ENCODE data around the gene ADAM12.
"Not testable (repeated sequence)": the region's sequence is repeated elsewhere in the genome, so short reads cannot be mapped to it uniquely, and the experiment has no call there.

ADAM12 gene

DNA sequence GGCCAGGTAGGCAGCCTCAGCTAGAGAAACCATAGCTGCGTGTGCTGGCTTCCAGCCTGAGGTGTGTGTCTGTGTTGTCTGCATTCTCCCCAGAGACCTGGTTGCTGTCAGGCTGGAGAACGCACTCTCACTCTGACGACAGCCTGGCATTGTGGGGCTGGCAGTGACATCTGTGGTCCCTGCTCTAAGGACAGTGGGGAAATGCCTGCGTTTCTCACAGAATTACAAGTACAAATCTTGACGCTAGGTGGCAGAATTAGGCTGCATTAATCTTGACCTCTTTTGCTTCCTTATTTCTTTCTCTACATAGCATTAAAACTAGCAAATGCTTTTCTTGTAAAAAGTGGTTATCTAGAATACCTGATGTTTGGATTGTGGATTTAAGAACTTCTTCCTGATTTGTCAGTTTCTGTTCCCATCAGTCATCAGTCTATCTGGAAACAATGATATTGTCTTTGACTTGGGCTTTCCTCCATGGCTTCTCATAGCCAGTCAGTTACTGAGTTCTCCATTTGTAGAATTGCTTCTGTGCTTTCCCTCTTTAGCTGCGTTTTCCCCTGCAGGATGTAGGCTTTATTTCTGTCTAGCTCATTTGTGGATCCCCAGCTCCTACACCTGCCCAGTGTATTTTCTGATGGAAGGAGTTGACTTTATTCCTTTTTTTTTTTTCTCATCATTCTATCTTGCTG, 405.9 kb downstream of the ADAM12 start:
- no peaks in the 10 kb centered on the region for H3K36me3 ChIP-seq
- no peak overlapping the region for H3K27ac ChIP-seq
- TF ChIP-seq, protein P1, sequence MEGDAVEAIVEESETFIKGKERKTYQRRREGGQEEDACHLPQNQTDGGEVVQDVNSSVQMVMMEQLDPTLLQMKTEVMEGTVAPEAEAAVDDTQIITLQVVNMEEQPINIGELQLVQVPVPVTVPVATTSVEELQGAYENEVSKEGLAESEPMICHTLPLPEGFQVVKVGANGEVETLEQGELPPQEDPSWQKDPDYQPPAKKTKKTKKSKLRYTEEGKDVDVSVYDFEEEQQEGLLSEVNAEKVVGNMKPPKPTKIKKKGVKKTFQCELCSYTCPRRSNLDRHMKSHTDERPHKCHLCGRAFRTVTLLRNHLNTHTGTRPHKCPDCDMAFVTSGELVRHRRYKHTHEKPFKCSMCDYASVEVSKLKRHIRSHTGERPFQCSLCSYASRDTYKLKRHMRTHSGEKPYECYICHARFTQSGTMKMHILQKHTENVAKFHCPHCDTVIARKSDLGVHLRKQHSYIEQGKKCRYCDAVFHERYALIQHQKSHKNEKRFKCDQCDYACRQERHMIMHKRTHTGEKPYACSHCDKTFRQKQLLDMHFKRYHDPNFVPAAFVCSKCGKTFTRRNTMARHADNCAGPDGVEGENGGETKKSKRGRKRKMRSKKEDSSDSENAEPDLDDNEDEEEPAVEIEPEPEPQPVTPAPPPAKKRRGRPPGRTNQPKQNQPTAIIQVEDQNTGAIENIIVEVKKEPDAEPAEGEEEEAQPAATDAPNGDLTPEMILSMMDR (IDR thresholded peaks at IDR 0.05), result peak; percentile 42
- no peaks in the 10 kb centered on the region for H3K27me3 ChIP-seq
- peaks cover 0 to 5% of the 10 kb centered on the region in 2 experiments for H3K4me1 ChIP-seq (ENCODE audit: control insufficient read depth in 1 of 2, insufficient read depth in 1 of 2, low read depth in 1 of 2, low read length in 1 of 2)
- H3K4me3 ChIP-seq (ENCODE audit: low read depth in 1 of 2, low read length in 1 of 2), result no peak overlapping the region
- no peaks in the 10 kb centered on the region for H3K9me3 ChIP-seq

DNA sequence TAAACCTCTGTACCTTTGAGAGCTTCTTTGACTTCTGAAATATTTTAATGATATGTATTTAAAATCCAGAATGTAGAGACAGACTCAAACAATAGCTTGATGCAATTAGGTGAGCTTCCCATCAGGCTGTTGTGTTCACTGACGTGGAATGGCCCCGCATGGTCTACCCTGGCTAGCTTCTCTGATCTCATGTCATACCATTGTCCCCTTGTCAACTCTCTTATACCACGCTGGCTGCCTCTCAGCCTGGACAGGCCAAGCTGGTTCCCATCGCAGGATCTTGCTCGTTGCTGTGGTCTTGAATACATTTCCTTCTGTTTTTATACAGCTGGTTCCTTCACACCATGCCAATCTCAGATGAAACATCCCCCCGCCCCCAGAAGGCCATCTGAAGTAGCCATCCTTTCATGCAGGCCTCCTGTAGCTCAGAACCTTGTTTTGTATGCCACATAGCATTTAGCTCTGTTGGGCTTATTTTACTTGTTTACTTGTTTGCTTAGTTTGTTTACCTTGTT, 407.7 kb downstream of the ADAM12 start:
- Histone ChIP-seq H3K27me3 (no peaks in the 10 kb centered on the region), H3K9me3 (no peaks in the 10 kb centered on the region), H3K4me3 (ENCODE audit: low read depth in 1 of 2, low read length in 1 of 2) (no peak overlapping the region), H3K4me1 (ENCODE audit: control insufficient read depth in 1 of 2, insufficient read depth in 1 of 2, low read depth in 1 of 2, low read length in 1 of 2) (peaks cover 0 to 5% of the 10 kb centered on the region in 2 experiments), H3K36me3 (no peaks in the 10 kb centered on the region), H3K27ac (no peak overlapping the region)
- TF ChIP-seq, protein P1 (IDR thresholded peaks at IDR 0.05), result no peak

- H3K4me1 ChIP-seq (ENCODE audit: control insufficient read depth in 1 of 2, insufficient read depth in 1 of 2, low read depth in 1 of 2, low read length in 1 of 2), result peaks cover 0 to 3% of the 10 kb centered on the region in 2 experiments
- TF ChIP-seq, protein P1 (IDR thresholded peaks at IDR 0.05), result no peak
These were observed 408.3 kb downstream of the ADAM12 start for GRCh38 chr10:125979976-125980375.

GRCh38 chr10:125976960-125977605, 411.2 kb downstream of the ADAM12 start:
- no peak overlapping the region for H3K4me3 ChIP-seq (ENCODE audit: low read depth in 1 of 2, low read length in 1 of 2)
- TF ChIP-seq, protein P1 (IDR thresholded peaks at IDR 0.05), result no peak
- no peaks in the 10 kb centered on the region for H3K36me3 ChIP-seq
- no peaks in the 10 kb centered on the region for H3K9me3 ChIP-seq
- H3K4me1 ChIP-seq (ENCODE audit: control insufficient read depth in 1 of 2, insufficient read depth in 1 of 2, low read depth in 1 of 2, low read length in 1 of 2), result no peaks in the 10 kb centered on the region
- no peaks in the 10 kb centered on the region for H3K27me3 ChIP-seq
- no peak overlapping the region for H3K27ac ChIP-seq

More at GRCh38 chr10:125979976-125980375, 408.3 kb downstream of the ADAM12 start:
- H3K9me3 ChIP-seq, result no peaks in the 10 kb centered on the region
- H3K27ac ChIP-seq, result no peak overlapping the region
- H3K27me3 ChIP-seq, result no peaks in the 10 kb centered on the region
- H3K4me3 ChIP-seq (ENCODE audit: low read depth in 1 of 2, low read length in 1 of 2), result no peak overlapping the region
- no peaks in the 10 kb centered on the region for H3K36me3 ChIP-seq

- H3K27ac ChIP-seq; H3K4me1 ChIP-seq (ENCODE audit: control insufficient read depth in 1 of 2, insufficient read depth in 1 of 2, low read depth in 1 of 2, low read length in 1 of 2); H3K36me3 ChIP-seq; H3K9me3 ChIP-seq; H3K4me3 ChIP-seq (ENCODE audit: low read depth in 1 of 2, low read length in 1 of 2); H3K27me3 ChIP-seq: not testable (repeated sequence)
These were observed 418.1 kb downstream of the ADAM12 start for GRCh38 chr10:125970077-125970630.

GRCh38 chr10:125967533-125967932, 420.7 kb downstream of the ADAM12 start:
- no peaks in the 10 kb centered on the region for H3K27me3 ChIP-seq
- no peak overlapping the region for H3K27ac ChIP-seq
- TF ChIP-seq, protein P1 (IDR thresholded peaks at IDR 0.05), result no peak
- no peak overlapping the region for H3K4me3 ChIP-seq (ENCODE audit: low read depth in 1 of 2, low read length in 1 of 2)
- no peaks in the 10 kb centered on the region for H3K36me3 ChIP-seq
- no peaks in the 10 kb centered on the region for H3K9me3 ChIP-seq
- no peaks in the 10 kb centered on the region for H3K4me1 ChIP-seq (ENCODE audit: control insufficient read depth in 1 of 2, insufficient read depth in 1 of 2, low read depth in 1 of 2, low read length in 1 of 2)

All from neutrophil (primary cell).